DOHH2 (cell line): ENCODE results near the gene PGF.

Experiments used
- H3F3A ChIP-seq: fragments of 200-600 bp; sonication (generic), shearing (Covaris generic); 2 replicates; pipeline ENCODE4 v1.6.0; 2016; ENCODE audit warnings: antibody characterized with exemption, mild to moderate bottlenecking; ENCODE audit not compliant: control insufficient read depth, insufficient read depth
- H3K27ac ChIP-seq: fragments of 200-600 bp; sonication (generic); 2 replicates; pipeline ENCODE4 v1.5.1; 2014; ENCODE audit warnings: low read depth, mild to moderate bottlenecking, low read length, moderate library complexity
- H3K27me3 ChIP-seq: fragments of 200-600 bp; sonication (generic); 2 replicates; pipeline ENCODE4 v1.6.1; 2014; ENCODE audit warnings: mild to moderate bottlenecking, low read length, mixed read lengths; ENCODE audit not compliant: control insufficient read depth
- H3K36me3 ChIP-seq: fragments of 200-600 bp; sonication (generic); 2 replicates; pipeline ENCODE4 v1.6.1; 2014; ENCODE audit warnings: mild to moderate bottlenecking, low read length, moderate library complexity, mixed read lengths; ENCODE audit not compliant: control insufficient read depth
- H3K4me1 ChIP-seq: fragments of 200-600 bp; sonication (generic); 2 replicates; pipeline ENCODE4 v1.6.1; 2014; ENCODE audit warnings: mild to moderate bottlenecking, low read length, mixed read lengths; ENCODE audit not compliant: control insufficient read depth
- H3K4me2 ChIP-seq: fragments of 200-600 bp; sonication (generic); 2 replicates; pipeline ENCODE4 v1.6.0; 2014; ENCODE audit warnings: mild to moderate bottlenecking, low read length, moderate library complexity
- H3K4me3 ChIP-seq: fragments of 200-600 bp; sonication (generic); 2 replicates; pipeline ENCODE4 v1.5.1; 2014; ENCODE audit warnings: mild to moderate bottlenecking, low read length, mixed read lengths
- H3K79me2 ChIP-seq: fragments of 200-600 bp; sonication (generic); 2 replicates; pipeline ENCODE4 v1.6.1; 2014; ENCODE audit warnings: mild to moderate bottlenecking, low read length, mixed read lengths; ENCODE audit not compliant: control insufficient read depth
- H3K9me2 ChIP-seq: fragments of 200-600 bp; sonication (generic); replicated peaks from 2 replicates; pipeline ENCODE4 v1.6.1; 2014; ENCODE audit warnings: mild to moderate bottlenecking, low read length, mixed read lengths; ENCODE audit not compliant: control insufficient read depth
- H3K9me3 ChIP-seq: fragments of 200-600 bp; sonication (generic); 2 replicates; pipeline ENCODE4 v1.6.1; 2014; ENCODE audit warnings: antibody characterized with exemption, low read length, mixed read lengths; ENCODE audit not compliant: control insufficient read depth, insufficient read depth
- H4K20me1 ChIP-seq: fragments of 200-600 bp; sonication (generic); 2 replicates; pipeline ENCODE4 v1.6.0; 2014; ENCODE audit warnings: low read depth, mild to moderate bottlenecking, antibody characterized with exemption, low read length, moderate library complexity; ENCODE audit not compliant: control insufficient read depth, insufficient read depth
- CTCF ChIP-seq: fragments of 200-600 bp; sonication (generic); IDR thresholded peaks from one replicate; pipeline ENCODE4 v1.5.1; 2014; ENCODE audit warnings: antibody characterized with exemption, mild to moderate bottlenecking, low read depth, low read length; ENCODE audit not compliant: poor library complexity, severe bottlenecking
- EZH2phosphoT487 ChIP-seq: fragments of 200-600 bp; sonication (generic); IDR thresholded peaks from 2 replicates; pipeline ENCODE4 v1.6.1; 2017; ENCODE audit warnings: borderline replicate concordance, mild to moderate bottlenecking, antibody characterized with exemption, low read length, moderate library complexity, mixed read lengths

Gene PGF

GRCh38 chr14:74947353-74948227 lies 7.8 kb downstream of the PGF start:
- Histone ChIP-seq H3F3A (peaks cover 7% of the 10 kb centered on the region; the same call in 1 of the 2 replicates), H3K4me1 (peaks cover 25% of the 10 kb centered on the region), H3K4me3 (no peak overlapping the region), H3K9me2 (no peaks in the 10 kb centered on the region), H3K9me3 (no peaks in the 10 kb centered on the region), H3K79me2 (no peaks in the 10 kb centered on the region), H3K27ac (no peak overlapping the region), H3K27me3 (no peaks in the 10 kb centered on the region), H4K20me1 (no peaks in the 10 kb centered on the region), H3K4me2 (no peak overlapping the region), H3K36me3 (no peaks in the 10 kb centered on the region)
- no peak for TF ChIP-seq CTCF
- TF ChIP-seq EZH2phosphoT487: no peak

- Histone ChIP-seq H3K9me2 (no peaks in the 10 kb centered on the region), H3K4me1 (peaks cover 34% of the 10 kb centered on the region), H3K36me3 (no peaks in the 10 kb centered on the region), H3K79me2 (0 out of 2 replicates have a peak, but pooled peaks cover 1% of the 10 kb centered on the region), H3K9me3 (no peaks in the 10 kb centered on the region), H4K20me1 (no peaks in the 10 kb centered on the region), H3K4me3 (no peak overlapping the region; the same call in 1 of the 2 replicates), H3K27ac (no peak overlapping the region), H3K4me2 (peak overlapping the region; percentile 27), H3K27me3 (no peaks in the 10 kb centered on the region), H3F3A (peaks cover 10% of the 10 kb centered on the region)
- TF ChIP-seq CTCF: peak; percentile 2
- no peak for TF ChIP-seq EZH2phosphoT487
Measured at GRCh38 chr14:74946659-74947281, 8.6 kb downstream of the PGF start.

GRCh38 chr14:74945852-74946658 lies 9.3 kb downstream of the PGF start:
- H3K36me3 ChIP-seq: no peaks in the 10 kb centered on the region
- H3K9me2 ChIP-seq: no peaks in the 10 kb centered on the region
- H3K4me1 ChIP-seq: peaks cover 41% of the 10 kb centered on the region
- H3K79me2 ChIP-seq: 0 out of 2 replicates have a peak, but pooled peaks cover 3% of the 10 kb centered on the region
- H3K4me3 ChIP-seq: no peak overlapping the region; the same call in 1 of the 2 replicates
- no peak overlapping the region for H3K27ac ChIP-seq
- no peaks in the 10 kb centered on the region for H3K27me3 ChIP-seq
- no peaks in the 10 kb centered on the region for H3K9me3 ChIP-seq
- peaks cover 17% of the 10 kb centered on the region for H3F3A ChIP-seq
- no peaks in the 10 kb centered on the region for H4K20me1 ChIP-seq
- TF ChIP-seq CTCF: peak; percentile 95
- no peak for TF ChIP-seq EZH2phosphoT487
- H3K4me2 ChIP-seq: peak overlapping the region; percentile 27
